PFSK-1 (cell line): Measurements from ENCODE around the gene GSDME.

Experiments
- POLR2AphosphoS5 ChIP-seq: IDR thresholded peaks from 2 replicates; pipeline ENCODE4 v1.6.1; 2012; ENCODE audit warnings: low read depth, mild to moderate bottlenecking, control low read depth, low read length, moderate library complexity
- REST ChIP-seq, 2 experiments: IDR thresholded peaks; 2 replicates each; pipeline versions ENCODE4 v1.6.1 to v1.8.0; 2011 to 2012; ENCODE audit warnings: low read depth in 2 of 2, low read length in 2 of 2, control low read depth in 1 of 2, inconsistent platforms in 1 of 2, mild to moderate bottlenecking in 1 of 2, moderate library complexity in 1 of 2; ENCODE audit not compliant: insufficient read depth in 1 of 2
- SIN3A ChIP-seq: IDR thresholded peaks from 2 replicates; pipeline ENCODE4 v1.6.1; 2012; ENCODE audit warnings: mild to moderate bottlenecking, low read length, moderate library complexity, borderline replicate concordance; ENCODE audit not compliant: insufficient read depth
- TAF1 ChIP-seq: IDR thresholded peaks from 2 replicates; pipeline ENCODE4 v1.6.1; 2012; ENCODE audit warnings: low read length, control low read depth, borderline replicate concordance; ENCODE audit not compliant: insufficient read depth

- TF ChIP-seq POLR2AphosphoS5 (no peak), REST (IDR thresholded peaks at IDR 0.05; ENCODE audit: insufficient read depth in 1 of 2, low read depth in 2 of 2, low read length in 2 of 2) (no peak), TAF1 (no peak), SIN3A (no peak)
These were observed 18.7 kb downstream of the GSDME start for GRCh38 chr7:24738577-24738976.
